AG09319 (cell line): ENCODE measurements around the gene BOLA1.
A peak's percentile ranks its signal among the peaks of the same experiment; 100 is the strongest.

ENCODE experiments used
- DNase-seq: peaks from one replicate; pipeline ENCODE4 v3.0.0-alpha.2; 2010; ENCODE audit warnings: low read depth; ENCODE audit errors: extremely low read depth
- CTCF ChIP-seq: IDR thresholded peaks from 2 replicates; pipeline ENCODE4 v1.5.1; 2011; ENCODE audit warnings: low read depth, mild to moderate bottlenecking, inconsistent platforms, low read length, moderate library complexity

Gene BOLA1

GRCh38 chr1:149887456-149888246, 11.7 kb upstream of the BOLA1 start:
- DNase-seq = peak; percentile 98
- TF ChIP-seq CTCF = no peak

GRCh38 chr1:149888247-149888998, 10.9 kb upstream of the BOLA1 start:
- DNase-seq = peak; percentile 77
- TF ChIP-seq CTCF = peak; percentile 70

GRCh38 chr1:149888999-149889289, 10.4 kb upstream of the BOLA1 start:
- TF ChIP-seq CTCF = no peak
- DNase-seq = no peak

GRCh38 chr1:149896575-149896974, 2.8 kb upstream of the BOLA1 start:
- no peak for TF ChIP-seq CTCF
- no peak for DNase-seq

GRCh38 chr1:149903836-149904491, 4.6 kb downstream of the BOLA1 start:
- no peak for TF ChIP-seq CTCF
- DNase-seq = no peak

GRCh38 chr1:149906570-149907075, 7.3 kb downstream of the BOLA1 start:
- no peak for TF ChIP-seq CTCF
- no peak for DNase-seq

- no peak for DNase-seq
- no peak for TF ChIP-seq CTCF
These were observed 15.2 kb downstream of the BOLA1 start for GRCh38 chr1:149914545-149914944.
